RCC 7860 (cell line): Measurements from ENCODE around the gene DPCD.
"Not testable (repeated sequence)": the region's sequence is repeated elsewhere in the genome, so short reads cannot be mapped to it uniquely, and the experiment has no call there.

Source experiments
- DNase-seq: peaks from one replicate; pipeline ENCODE4 v3.0.0-alpha.2; 2015; ENCODE audit warnings: low spot score
- FAIRE-seq: peaks from 2 replicates; lab custom pipeline; 2012; peaks lifted over from hg19 to GRCh38; lab: Jason Lieb, UNC

The DPCD gene

DNA sequence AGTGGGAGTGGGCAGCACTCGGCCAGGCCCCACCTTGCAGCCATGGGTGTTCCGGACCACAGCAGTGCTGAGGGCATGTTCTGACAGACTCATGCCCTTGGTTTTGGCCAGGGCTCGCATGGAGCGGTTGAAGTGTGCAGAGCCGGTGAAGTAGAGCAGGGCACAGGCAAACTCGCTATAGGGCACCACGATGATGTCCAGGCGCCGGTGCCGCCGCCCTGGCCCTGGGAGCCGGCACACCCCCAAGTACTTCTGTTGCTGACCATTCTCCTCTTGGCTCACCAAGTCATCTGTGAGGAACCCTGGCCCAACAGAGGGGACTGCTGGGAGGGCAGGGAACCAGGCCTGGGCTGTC lies 8.6 kb upstream of the DPCD start:
- FAIRE-seq: no peak

DNA sequence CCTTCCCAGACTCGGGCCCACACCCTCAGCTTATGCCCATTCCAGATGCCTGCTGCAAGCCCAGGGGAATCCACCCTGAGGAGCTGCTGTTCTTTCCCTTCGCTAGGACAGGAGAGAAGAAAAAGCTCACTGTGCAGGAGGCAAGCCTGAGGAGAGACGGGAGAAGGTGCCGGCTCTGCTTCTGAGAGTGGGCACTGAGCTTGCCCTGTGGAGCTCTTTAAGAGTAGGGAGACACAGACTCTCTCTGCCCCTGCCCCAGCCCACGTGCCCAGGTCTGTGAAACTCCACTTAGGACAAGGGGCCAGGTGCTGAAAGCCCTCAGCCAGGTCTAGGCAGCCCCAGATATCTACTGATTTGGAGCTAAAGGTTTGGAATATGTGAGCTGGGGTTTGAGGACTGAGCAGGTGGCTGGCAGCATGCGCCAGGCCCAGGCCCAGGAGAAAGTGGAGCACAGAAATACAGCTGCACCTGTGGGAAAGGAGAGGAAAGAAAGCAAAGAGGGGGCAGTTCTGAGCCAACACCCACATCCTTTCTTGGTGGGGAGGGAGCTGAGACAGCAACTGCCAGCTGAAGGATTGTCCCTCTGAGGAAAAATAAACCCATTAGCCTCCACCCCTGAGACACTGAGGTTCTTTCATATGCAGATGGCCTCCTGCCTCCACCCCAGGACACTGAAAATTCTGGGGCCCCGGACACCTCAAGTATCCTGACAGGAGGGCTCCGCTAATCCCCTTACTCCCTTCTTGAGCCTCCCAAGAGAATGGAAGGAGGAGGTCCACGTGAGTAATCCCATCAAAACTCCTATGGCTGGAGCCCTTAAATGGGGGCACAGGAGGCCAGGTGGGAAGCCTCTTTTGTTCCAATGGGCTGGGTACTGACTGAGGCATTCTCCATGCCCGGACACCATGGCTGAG lies 7.4 kb upstream of the DPCD start:
- FAIRE-seq (no peak), DNase-seq (no peak)

More for the DNA sequence above, 8.6 kb upstream of the DPCD start:
- no peak for DNase-seq

DNA sequence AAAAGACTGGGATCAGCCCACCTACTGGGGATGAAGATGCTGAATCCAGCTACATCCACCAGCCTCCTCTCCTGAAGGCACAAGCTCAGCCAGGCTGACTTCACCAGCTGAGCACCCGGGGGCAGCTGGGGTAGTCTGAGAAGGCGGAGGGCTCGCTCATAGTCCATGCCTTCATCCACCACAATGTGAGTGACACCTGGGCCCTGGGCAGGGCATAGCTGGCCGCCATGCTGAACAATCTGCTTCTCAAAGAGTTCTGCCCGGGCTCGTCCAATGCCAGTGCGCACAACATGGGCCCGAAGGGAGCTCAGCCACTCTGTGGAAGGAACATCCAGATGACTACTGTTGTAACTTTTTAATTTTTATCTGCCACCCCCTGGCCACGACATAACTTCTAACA lies 2.3 kb upstream of the DPCD start:
- FAIRE-seq: no peak
- no peak for DNase-seq

DNA sequence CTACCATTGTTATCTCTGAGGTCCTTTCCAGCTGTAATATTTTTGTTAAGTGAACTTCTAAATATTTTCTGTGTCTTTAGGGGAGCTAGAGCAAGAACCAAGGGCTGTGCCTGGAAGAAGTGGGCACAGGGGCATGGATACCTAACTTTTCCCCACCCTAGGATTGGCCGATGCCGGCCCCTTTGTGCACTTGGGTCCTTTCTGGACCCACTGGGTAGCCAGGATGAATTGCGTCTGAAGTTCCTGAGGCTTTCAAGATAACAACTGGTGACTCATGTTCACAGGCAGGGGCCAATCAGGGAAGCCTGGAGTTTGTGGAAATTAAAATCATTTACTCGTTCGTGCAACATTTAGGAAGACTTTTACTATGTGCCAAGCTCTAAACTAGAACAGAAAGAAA lies 758 bp downstream of the DPCD start:
- FAIRE-seq (no peak), DNase-seq (peak; percentile 25)

DNA sequence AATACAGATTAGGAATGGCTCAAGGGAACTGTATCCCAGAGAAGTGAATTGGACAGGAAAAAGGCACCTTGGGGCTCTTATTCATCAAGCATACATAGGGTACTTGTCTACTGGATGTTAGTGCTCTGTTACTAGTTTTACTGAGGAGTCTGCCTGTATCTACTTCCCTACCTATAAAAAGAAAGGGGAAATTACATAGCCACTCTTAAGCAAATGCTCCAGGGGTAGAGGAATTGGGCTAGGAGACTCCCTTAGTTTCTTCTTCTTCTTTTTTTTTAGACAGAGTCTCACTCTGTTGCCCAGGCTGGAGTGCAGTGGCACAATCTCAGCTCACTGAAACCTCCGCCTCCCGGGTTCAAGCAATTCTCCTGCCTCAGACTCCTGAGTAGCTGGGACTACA lies 5.2 kb downstream of the DPCD start:
- FAIRE-seq, DNase-seq: not testable (repeated sequence)

DNA sequence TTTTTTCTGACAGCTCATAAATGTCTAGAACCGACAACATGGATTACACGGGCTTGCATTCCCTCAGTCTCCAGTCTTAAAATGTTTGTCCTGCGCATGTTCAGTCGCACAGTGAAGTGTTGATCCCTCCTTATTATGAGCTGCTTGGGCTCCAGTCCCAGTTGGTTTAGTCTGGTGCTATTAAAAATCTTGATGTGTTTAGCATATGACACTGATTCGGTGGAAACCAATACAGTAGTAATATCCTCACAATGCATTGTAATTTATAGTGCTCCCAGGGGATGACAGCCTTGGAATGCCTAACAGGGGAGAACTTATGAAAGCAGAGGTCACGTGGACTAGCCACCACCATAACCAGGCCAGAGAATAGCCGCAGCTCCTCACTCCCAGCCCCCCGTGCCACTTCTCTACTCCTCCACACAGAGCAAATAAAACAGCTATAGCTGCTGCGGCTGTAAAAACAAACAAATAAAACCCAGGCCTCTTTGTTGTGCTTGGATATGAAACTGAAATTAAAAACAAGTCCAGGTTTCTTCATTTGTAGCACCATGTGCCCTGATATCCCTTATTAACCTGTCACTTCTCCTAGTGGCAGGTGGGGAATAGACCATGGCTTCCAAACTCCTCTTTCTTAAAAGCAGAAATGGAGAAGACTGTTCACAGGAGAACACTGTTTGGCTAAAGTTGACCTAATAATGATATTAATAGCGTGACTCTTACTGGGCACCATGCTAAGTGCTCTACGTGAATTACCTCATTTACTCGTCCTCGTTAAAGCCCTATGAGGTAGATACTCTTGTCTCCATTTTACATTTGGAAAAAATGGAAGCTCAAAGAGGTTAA lies 7.7 kb downstream of the DPCD start:
- DNase-seq (no peak), FAIRE-seq (no peak)

DNA sequence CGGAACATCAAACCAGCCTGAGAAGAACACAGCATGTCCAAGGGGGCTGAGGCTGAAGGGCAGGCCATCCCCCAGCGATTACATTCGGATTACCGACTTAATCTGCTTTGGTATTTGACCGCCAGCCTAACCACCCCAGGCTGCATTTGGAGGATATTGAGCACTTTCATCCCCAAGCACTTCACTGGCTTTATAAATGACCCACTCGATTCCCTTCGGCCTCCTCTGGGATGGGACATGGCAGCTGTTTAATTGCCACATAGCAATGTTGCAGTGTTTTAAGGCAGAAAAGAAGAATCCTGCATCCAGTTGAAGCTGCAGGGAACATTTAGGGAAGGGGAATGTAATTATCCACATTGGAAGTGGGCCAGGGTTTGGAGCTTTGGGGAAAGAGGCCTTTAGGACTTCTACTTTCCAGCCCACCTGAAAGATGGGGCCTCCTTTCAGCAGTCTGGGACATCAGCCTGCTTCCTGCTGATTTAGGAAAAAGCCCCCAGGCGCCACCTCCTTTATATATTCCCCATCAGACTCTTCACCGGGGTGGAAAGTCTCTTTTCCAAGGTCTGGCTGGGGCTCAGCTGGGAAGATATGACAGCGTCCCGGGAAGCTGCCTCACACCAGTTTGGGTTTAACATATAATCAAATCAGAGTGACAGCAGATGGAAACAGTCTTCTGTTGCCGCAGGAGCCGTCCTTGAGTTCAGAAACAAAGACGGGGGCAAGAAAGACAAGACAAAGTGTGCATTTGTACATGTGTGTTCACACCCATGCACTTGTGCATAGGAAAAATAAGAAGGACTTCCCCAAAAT lies 9.2 kb downstream of the DPCD start:
- DNase-seq (no peak), FAIRE-seq (no peak)

DNA sequence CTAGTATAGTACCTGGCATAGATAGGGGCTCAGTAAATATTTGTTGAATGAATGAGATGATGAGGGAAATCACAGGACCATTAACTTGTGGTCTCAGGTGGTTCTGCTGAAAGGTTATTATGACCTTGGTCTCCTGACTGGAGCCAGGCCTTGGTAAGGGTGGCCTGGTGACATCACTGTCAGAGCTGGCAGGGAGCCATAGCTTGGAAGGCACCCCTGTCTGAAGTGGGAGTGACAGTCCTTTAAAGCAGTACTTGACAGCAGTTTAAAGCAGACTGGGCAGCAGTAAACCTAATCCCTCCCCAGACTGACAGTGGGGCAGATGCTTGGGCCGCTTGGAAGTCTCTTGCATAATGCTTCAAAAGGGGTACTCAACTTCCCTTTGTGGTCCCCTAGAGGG lies 13.4 kb downstream of the DPCD start:
- DNase-seq: no peak
- no peak for FAIRE-seq

DNA sequence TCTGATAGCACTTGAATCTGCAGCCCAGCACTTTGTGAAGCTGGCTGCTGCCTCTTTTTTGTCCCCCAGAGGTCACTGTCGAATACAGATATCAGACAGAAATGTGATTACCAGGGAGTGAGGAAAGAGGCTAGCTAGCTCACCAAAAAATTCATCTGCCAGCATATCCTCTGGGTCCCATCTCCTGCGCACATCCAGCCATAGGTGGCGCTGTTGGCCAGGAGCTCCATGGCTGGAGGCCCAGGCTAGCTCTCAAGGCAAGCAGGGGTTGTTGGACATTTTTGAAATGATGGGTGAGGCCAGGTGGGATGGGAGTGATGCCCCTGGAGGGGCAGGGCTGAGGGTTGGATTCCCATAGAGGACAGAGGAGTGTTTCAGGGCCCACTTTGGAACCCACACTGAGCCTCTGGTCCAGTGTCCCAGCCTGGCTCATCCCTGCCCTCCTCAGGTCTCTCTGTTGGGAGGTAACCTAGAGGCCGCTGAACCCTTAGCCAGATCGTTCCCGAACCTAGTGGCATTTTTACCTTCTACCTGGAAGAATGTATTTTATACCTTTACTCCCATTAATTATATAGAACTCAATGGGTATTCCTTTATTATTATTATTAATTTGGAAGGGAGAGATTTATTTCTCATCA lies 14.8 kb downstream of the DPCD start:
- DNase-seq (peak; percentile 43), FAIRE-seq (no peak)

DNA sequence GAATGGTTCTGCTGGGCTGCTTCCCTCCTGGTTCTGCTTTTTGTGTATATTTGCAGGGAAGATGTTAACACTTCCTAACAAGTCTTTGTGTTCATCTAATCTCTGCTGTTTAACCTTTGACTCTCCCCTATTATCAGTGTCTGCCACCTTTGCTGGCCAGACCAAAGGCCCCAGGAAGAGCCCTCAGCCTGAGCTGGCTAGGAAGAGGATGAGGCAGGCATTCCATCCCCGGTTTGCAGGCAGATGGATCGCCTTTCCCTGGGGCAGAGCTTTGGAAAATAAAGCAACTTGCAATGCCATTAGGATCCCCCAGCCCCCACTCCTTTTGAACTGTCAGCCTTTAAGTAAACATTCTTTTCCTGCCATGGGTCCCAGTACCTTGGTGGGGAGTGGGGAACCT lies 19.0 kb downstream of the DPCD start:
- no peak for DNase-seq

DNA sequence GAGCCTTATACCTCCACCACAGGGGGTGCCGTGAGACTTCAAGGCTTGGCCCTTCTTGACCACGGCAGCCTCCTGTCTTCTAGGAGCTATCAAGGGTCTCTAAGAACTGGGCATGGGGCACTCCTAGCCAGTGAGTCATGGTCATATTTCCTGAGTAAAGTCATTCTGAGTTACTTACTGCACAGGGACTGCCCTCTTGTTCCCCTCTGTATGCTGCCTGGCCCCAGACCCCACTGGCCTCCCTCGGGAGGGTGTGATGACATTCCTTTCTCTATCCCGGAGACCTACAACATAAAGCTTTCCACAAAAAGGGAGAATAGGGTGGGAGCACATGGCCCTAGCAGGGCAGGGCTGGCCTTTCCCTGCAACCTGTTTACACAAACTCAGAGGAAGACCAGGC lies 21.4 kb downstream of the DPCD start:
- DNase-seq (no peak), FAIRE-seq (no peak)

More for the DNA sequence above, 19.0 kb downstream of the DPCD start:
- FAIRE-seq: no peak

DNA sequence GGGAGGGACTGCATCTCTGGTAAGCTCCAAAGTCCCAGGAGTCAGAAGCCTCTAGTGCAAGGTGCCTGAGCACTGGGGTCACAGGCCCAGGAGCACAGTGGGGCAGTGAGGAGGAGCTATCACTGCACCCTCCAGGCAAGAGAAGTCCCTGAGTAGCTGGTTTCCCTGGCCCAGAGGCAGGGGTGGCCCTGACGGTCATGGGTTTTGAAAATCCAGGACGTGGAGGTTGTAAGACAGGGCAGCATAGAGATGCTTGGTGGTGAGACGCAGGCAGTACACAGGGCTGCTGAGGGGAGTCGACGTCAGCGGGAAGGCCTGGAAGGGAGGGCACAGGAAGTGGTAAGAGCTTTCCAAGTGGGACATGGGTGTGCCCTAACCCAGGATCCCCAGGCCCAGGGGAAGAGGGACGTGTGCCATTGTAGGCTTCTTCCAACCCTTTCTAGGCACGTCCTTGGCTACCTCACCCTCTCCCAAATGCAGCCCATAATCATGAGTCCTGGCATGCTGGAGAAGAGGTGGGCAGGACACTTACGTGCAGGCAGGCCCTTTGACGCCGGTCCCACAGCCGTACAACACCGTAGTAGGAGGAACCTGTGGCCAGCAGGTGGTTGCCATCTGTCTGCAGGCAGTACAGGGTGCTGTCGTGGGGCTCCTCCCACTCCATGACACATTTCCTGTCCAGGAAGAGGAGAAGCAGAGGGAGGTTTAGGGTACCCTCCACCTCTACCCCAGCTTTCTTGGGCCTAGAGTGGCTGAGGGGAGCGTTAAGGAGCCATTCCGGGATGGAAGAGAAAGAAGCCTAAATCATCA lies 23.2 kb downstream of the DPCD start:
- DNase-seq: no peak
- no peak for FAIRE-seq

DNA sequence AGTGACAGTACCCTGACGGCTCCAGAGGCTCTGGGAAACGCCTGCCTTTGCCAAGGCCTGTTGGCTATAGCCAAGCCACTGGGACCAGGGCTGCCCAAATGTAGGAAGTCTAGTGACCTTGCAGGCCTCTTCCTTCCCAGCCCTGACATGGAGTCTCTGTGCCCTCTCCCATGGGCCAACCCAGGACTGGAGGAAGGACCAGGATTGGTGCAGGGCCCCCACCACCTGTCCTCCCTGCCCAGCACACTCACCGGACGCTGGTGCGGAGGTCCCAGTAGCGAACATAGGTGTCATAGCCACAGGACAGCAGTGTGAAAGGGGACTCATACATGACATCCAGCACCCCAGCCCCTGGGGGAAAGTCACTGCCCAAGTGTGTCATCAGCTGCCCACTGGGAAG lies 24.0 kb downstream of the DPCD start:
- DNase-seq (no peak), FAIRE-seq (no peak)

DNA sequence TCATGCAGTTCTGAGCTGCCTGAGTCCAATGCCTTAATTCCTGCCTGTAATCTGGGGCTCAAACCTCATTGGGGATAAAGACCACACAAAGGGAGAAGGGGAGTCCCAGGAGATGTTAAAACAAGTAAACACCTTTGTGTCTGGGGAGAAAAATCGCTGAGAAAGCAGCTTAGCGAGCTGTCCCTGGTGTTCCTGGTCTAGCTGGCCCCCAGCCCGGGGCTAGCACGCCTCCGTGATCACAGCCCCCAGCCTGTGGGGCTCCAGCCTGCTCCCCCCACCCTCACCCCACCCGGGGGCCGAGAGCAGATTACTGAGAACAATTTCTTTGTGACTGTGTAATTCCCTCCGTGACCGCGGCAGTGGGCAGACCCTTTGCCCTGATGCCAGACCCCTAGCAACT lies 24.8 kb downstream of the DPCD start:
- DNase-seq: no peak
- FAIRE-seq: no peak

DNA sequence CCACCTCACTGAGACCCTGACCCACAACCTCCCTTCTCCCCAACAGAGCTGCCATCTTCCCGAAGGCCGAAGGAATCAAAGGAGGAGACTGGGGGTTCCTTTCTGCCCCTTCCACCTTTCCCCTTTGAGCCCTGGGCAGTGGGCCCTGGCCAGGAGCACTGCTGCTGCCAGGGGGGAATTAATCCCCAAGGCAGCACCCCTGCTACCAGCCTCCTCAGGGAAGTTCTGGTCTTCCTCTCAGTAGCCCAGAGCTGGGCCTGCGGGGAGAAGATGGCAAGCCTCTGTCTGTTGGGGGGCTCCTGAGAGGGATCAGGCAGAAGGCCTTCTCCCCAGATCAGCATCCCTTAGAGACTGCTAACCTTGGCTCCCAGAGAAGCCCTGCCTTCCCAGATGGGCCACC lies 25.5 kb downstream of the DPCD start:
- DNase-seq: no peak
- no peak for FAIRE-seq

DNA sequence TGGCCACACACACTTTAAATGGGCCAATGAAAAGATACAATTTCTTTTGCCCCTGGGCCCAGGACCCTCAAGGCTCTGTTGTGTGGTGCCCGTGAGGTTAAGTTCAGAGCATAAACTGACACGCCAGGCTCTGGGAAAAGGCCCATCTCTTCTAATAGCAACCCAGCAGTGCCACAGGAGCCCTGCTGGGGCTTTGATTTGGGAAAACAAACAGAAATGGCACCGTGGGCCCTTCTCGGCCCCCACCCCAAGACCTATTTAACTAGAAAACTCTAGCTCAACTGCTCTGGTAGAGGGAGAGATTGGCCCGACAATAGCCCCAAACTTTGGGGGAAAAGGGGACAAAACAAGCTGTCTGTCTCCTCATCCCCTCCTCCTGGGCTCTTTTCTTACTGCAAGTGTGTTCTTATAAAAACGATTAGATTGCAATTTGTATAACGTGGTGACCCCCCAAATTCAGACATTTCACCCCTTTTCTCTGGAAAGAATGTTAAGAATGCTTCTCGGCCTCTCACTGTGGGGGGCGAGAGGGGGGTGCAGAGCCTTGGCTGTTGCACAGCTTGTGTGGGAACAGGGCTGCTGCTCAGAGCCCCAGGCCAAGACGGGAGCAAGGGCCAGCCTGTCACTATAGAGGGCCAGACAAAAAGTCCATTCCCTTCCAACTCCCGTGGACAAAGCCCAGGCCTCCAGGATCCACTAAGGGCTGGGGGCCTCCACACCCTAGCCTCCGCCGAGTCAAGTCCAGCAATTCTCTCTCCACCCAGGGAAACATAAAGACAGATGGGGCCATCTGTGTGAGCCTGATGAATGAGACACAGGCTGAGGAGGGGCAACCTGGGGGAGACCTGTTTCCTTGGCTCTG lies 26.8 kb downstream of the DPCD start:
- DNase-seq: no peak
- no peak for FAIRE-seq

DNA sequence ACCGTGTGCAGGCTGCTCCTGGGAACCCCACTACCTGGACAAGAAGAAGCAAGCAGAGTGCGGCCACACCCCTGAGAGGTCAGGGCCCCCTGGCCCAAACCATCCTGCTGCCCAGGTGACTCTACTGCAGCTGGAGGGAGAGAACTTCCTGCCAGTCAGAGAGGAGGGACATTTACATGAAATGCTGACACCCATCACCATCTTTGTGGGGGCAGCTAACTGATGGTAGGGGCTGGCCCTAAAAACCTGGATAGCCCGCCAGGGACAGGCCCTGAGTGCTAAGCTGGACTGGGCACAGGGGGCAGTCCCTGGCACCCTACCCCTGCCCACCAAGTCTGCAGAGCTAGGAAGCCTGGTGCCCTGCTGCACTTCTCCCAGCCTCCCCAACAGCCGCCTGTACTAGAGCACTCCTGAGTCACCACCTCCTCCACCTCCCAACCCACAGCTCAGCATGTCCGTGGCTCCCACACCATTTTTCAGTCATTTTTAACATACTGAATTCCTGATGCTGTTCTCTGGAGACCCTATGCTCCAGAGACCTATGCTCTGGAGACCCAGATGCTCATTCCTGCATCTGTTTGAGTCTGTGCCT lies 27.5 kb downstream of the DPCD start:
- FAIRE-seq: no peak
- DNase-seq: no peak

DNA sequence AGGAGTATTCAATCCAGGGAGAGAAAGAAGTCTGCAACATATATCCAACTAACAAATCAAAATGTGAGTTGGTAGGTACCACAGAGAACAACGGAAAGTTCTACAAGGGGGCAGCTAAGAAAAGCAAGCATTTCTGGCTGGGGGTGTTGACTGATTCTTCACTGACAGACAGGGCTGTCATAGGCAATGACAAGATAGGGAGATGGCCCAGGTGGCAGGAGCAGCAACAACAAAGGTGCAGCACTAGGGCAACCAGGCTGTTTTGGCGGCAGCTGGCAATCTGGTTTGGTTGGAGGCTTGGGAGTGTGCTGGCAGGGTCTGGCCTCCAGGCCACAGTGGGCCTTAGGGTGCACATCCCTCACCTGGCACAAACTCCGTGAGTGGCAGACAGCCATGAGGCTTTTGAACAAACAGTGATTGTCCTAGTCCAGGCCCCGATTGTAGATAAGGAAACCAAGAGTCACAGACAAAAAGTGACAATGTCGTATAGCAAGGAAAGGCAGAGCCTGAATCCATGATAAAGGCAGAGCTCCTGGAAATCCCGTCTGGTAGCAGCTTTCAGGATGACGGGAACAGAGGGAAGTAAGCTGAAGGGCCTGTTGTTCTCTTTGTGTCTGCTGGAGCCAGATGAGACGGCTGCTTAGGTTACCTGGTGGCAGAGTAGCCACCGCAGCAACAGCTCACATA lies 28.4 kb downstream of the DPCD start:
- DNase-seq: no peak
- no peak for FAIRE-seq
